GM21360 (cell line): ENCODE data around the gene GBE1.

ENCODE experiments used
- ATAC-seq: cut with Tn5 transposase; IDR thresholded peaks from one replicate; pipeline ENCODE4 v1.9.1; 2021; ENCODE audit warnings: mild to moderate bottlenecking, moderate library complexity; ENCODE audit not compliant: unreplicated experiment

The GBE1 gene

DNA sequence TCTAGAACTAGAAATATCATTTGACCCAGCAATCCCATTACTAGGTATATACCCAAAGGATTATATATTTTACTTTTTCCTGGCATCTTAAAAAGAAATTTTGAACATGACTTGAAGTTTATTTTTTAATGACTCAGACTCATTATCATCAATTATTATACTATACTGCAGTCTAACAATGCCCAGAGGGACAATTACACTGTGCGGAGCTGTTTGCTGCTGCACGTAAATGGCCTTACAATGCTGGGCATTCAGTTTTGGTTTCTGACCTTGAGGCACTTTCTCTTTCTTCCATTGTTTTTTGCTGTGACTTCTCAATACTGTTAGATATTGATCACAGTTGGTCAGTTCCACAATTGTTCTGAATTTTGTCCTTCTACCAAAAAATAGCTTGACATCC is 128.8 kb downstream of the GBE1 start:
- ATAC-seq: no peak

DNA sequence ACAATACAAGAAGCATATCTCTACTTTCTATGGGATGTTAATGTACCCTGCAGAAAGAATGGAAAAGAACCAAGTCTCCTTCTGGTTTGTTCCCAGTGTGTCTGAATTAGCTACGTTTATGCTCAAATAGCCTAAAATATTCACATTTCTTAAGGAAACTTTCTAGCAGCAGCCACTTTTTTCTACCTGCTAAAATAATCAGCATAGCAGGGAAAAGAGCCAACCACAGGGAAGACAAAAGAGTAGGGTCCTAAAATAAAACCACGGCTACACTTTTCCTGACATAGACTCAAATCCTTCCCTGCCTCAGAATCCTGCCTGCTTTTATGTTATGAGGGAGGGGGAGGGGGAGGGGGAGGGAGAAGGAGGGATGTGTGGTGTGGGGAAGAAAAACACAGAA is 136.7 kb downstream of the GBE1 start:
- ATAC-seq: no peak

DNA sequence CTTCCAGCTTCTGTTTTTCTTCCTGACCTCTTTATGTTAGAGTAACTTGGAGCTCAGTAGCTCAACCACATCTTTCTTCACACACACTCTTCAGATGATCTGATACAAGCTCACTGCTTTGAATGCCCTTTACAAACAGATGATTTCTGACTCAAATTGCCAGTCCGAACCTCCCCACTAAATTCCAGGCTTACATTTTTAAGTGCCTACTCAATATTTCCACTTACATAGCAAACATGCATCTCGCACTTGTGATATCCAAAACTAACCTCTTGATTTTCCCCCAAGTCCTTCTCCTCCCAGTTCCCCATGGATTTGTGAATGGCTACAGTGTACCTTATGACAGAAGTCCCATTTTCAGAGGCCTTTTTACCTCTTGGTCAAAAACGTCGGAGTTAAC is 139.1 kb downstream of the GBE1 start:
- ATAC-seq: no peak

DNA sequence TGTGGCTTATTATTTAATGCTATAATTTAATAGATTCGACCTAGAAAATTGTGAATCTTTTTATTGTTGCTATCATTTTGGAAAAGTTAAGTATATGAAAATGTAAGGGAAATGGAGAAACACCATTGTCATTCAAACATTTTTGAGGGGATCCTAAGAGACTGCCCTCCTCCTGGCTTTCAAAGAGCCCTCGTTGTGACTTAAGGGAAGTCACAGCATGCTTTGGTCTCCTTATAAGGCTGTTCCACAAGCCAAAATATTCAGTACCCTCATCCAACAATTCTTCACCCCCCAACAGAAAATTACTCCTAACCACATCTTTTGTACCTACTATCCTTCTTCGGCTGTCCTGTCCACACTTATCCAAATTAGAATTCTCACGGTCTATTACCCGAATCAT is 140.2 kb downstream of the GBE1 start:
- no peak for ATAC-seq

DNA sequence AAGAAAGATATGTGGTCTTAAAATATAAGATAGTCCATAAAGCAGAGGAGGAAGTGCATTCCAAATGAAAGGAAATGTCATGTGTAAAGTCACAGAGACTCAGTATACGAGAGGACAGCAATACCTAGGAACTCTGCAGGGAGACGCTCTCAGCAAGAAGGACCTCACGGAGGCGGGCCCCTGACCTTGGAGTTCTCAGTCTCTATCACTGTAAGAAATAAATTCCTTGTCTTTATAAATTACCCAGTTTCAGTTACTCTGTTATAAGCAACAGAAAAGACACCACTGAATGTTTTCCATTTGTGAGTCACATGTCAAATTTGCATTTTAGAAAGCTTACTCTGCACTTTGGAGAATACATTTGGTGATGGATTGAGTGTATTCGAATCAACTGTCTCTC is 140.6 kb downstream of the GBE1 start:
- no peak for ATAC-seq

DNA sequence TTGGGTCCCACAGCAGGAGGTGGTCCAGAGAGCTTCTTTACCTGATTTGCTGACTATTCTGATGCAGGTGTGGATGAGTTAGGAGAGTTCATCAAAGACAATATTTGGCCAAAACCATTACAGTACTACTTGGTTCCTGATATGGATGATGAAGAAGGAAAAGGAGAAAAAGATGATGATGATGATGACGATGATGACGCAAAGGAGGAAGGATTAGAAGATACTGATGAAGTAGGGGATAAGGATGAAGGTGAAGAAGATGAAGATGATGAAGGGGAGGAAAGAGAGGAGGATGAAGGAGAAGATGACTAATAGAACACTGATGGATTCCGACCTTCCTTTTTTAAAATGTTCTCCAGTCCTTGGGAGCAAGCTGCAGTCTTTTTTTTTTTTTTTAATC is 148.7 kb downstream of the GBE1 start:
- no peak for ATAC-seq

DNA sequence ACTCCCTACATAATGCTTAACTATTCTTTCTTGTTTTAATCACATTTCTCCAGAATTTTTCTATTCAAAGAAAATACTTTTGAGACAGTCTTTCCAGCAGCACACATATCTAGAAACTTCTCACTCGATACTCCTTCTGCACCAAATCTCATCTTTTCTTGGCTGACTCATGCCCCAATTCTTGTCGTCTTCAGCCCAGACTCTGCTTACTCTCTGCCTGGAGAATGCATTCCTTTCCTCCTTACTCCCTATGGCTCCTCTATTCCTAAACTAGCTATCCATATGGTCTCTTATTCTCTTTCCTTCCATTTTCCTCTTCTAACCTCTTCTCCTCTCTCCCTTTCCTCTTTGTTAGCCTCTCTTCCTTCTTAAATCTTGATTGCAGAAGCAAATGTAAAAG is 158.7 kb downstream of the GBE1 start:
- ATAC-seq: no peak

DNA sequence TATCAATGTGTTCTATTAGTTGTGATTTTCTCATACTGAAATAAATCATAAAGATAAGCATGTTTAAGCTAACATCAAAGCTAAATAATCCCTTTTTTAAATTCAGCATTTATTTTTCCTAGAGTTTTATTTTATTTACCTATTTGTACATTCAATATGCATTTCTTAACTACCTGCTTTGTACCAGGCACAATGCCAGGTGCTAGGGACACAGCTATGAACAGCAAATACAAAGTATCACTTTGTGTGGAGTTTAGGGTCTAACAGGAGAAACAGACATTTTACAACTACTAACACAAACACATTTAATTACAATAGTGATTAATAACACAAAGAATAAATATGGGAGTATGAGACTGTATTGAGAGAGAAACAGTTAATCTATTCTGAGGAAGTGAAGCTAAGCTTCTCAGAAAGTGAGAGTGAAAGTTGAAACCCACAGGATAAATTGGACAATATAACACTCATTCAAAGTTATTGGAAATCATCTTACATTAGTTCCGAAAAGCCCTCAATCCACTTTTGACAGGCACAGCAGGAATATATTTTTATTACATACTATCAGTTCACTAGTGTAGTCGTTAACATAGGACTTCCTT is 159.6 kb downstream of the GBE1 start:
- no peak for ATAC-seq

DNA sequence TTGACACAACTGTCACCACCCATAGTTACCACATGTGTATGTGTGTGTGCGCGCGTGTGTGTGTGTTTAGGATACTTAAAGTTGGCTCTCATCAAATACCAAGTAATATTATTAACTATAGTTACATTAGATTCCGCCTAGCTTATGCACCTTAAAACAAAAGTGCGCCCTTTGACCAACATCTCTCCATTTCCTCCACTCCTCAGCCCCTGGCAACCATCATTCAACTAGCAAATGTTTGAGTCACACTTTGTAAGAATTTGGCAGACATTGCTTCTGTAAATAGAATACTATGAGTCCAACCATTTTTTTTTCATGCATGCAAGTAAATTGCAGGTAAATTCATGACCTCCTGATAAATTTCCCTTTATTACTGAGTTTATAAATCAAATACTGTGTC is 169.3 kb downstream of the GBE1 start:
- ATAC-seq: no peak

DNA sequence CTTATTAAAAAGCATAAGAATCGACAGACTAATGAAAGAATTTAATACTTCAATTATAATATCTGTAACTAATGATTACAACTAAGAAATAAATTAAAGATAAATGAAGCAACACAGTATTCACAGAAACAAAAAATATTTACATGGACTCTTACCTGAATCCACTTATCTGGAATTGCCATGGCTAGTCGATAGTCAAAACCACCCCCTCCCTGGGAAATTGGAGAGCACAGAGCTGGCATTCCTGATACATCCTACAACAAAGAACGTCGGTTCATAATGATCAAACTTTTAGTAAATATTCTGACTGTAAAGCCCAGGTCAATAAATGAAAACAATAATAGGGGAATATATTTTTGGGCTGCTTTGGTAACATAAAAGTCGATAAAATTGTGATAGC is 175.5 kb downstream of the GBE1 start:
- ATAC-seq: no peak

DNA sequence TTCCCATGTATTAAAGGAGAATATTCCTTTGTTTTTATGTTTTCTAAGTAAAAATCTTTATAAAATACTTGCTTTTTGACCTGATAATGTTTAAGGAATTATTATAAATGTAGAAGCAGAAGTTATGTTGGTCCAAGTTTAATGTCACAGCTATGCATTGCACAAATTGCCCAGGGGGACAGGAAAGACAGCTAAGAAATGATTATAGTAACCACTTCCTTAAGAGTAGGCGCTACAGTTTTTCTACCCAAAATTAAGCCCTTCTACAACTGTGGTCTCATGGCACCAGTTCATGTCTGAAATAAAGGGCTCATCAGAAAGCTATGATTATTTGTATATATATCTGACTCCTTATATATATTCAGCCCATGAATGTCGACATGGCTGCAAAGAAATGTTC is 176.4 kb downstream of the GBE1 start:
- ATAC-seq: no peak

DNA sequence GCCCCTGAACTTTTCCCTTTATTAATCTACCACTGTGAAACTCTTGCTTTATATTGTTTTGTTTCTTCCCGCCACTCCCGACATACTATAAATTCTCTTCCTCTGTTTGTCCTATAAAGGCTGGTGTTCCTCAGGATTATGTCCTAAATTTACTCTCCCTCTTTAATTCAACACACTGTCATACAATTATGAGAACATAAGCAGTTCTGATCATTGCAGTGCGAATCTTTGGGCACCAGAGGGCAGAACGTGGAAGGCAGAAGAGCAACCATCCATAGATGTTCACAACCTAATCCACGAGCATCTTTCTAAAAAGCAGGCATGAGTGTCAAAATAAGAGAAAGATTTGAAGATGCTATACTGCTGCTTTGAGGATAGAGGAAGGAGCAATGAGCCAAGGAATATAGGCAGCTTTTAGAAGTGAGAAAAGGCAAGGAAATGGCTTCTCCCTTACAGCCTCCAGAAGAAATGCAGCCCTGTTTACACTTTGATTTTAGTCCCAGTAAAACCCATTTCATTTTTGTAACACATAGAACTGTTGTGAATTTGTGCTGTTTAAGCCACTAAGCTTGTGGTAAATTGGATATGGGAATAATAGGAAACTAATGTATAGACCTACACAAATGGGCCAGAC is 179.4 kb downstream of the GBE1 start:
- ATAC-seq: peak; percentile 84

DNA sequence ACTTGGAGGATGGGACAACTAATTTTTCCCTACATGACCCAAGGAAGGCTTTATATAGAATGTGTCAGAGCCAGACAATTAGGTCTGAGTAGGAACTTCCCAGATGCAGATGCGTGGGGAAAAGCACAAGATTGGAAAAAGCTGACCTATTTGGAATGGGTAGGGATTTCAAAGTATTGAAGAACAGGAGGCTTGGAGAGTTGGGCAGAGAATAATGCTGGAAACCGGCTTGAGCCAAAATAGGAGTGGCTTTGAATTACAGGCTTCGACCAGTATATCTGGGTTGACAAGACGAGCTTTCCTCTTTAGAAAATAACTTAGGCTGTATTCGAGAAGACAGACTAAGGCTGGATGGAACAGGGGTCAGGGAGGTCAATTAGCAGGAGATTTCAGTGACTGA is 181.1 kb downstream of the GBE1 start:
- no peak for ATAC-seq

DNA sequence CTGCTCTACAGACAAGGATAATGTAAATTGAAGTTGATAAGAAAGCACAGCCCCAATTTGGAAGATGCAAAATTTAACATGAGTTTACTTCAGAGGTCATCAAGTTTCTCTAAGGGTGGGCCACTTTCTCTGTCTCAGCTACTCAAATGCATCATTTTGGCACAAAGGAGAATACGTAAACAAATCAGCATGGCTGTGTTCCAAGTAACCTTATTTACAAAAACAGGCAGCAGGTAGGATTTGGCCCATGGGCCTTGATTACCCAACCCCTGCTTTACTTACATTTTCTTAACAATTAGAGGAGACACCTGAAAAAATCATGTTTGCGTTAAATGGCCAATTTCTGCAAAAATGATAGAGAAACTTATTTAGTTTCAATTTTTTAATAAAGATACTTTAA is 181.7 kb downstream of the GBE1 start:
- no peak for ATAC-seq

DNA sequence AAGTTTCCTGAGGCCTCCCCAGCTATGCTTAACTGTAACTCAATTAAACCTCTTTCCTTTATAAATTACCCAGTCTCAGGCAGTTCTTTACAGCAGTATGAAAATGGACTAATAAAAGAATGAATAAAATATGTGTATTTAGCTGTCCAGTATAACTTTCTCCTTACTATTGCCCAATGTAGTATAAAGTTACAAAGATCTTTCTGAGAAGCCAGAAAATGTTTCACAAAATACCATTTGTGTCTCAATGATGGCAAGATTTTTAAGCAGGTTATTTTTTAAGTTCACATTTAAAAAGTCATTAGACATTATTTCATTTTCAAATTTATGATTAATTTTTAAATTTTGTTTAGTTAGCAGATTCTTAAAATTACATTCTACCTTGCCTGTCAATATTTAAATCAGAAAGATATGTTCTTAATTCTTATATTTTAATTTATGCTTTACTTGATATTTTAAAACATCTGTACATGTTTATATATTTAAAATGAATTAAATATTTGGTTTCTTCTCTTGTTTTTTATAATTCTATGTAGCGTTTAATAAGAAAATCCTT is 189.2 kb downstream of the GBE1 start:
- no peak for ATAC-seq

DNA sequence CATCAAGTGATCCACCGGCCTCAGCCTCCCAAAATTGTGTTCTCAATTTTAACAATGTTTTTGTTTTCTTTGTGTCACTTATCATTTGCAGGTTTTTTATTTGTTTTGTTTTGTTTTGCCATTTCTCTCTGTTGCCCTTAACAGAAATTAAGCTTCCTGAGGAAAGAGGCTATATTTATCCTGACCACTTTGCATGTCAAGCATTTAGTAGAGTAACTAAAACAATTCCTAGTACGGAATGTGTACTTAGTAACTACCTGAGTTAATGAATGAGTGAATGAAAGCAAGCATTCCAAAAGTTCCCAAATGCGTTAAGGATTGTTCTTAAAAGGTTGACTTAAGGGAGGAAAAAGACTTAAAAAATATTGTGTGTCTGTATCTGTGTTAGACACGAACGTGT is 193.1 kb downstream of the GBE1 start:
- no peak for ATAC-seq

DNA sequence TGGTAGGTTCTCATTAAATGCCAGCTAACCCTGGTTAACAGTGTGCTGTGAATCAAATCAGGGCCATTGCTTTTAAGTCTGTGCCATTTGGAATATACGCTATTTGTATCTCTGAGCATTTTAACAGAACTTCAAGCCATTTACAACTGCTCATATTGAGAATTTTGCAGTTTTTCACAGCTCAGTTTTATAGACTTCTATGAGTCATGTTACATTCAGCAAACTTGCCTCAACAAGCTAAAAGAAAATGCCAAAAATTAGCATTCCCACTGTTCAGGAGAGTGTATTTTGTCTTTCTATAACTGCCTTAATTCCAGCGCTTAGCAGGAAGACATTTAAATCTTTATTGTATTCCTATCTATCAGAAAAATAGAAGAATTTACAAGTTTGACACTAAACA is 196.4 kb downstream of the GBE1 start:
- ATAC-seq: no peak

DNA sequence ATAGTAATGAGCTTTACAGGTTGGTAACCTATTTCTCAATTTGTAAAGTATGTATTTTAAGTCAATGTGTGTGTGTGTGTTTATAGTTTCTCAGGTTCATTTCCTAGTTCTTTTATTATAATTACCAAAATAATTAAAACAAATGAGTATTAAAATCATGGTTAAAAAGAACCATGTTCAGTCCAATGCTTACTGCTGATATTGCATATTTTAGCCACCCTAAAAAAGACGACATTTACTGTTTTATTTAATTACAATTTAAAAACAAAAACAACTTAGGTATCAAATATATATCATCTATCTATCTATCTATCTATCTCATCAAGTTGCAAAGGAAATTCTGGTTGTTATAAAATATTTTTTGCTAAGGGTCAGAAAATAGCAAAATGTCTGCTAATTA is 203.3 kb downstream of the GBE1 start:
- ATAC-seq: no peak

DNA sequence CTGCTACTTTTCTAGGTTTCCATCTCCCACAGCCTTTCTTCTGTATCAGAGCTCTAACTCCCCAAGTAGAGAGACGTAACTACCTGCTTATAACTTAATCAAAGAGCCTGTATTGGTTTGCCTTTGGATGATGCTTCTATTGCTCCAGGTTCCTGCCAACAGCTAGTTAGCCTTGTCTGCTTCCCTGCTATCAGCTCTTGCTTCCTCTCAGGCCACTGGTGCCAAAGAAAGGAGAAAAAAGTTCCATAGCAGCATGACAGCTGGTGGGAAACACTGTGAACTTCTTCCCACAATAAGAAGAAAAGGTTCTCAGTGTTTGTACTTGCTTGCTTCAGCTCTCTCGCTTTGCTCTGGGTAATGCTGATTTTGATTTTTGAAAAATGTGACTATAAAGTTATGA is 206.6 kb downstream of the GBE1 start:
- ATAC-seq: no peak

DNA sequence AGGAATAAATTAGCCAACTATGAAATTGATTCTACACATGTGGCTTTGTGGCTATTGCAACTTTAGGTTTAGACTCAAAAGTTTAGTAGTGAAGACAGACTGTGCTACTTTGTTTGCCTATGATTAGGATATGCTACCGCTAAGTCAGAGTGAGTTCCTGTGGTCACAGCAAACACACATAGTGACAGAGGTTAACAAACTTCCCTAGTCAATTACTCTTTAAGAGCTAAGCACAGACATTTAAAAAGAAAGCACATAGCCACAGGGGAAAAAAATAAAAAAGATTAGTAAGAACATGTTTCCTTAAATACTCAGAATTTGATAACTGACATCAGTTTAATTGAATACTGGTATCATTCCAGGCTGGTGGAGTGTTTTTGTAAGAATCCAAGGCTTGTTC is 207.1 kb downstream of the GBE1 start:
- no peak for ATAC-seq

DNA sequence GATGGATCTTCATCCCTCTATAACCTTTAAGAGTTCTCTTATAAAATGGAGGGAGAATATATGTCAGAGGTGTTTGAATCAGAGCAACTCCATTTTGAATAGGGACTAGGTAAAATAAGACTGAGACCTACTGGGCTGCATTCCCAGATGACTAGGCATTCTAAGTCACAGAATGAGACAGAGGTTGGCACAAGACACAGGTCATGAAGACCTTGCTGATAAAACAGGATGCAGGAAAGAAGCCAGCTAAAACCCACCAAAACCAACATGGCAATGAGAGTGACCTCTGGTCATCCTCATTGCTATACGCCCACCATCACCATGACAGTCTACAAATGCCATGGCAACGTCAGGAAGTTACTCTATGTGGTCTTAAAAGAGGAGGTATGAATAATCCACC is 211.0 kb downstream of the GBE1 start:
- ATAC-seq: no peak

DNA sequence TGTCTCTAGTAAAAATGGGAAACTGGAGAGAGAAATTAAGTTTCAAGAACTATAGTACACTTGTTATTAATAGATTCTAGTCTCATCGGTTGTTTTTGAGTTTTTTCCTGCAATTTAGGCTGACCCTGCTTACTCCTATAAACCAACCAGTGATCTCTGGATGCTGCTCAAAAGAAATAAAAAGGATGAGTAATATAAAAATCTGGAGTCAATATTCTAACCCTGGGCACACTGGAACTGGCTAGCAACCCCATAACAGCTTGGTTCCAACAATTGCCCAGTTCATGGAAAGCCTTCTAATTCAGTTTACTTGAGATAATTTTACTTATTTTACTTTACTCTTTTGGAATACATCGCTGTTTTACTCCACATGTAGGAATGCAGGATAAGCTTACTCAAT is 211.6 kb downstream of the GBE1 start:
- no peak for ATAC-seq

DNA sequence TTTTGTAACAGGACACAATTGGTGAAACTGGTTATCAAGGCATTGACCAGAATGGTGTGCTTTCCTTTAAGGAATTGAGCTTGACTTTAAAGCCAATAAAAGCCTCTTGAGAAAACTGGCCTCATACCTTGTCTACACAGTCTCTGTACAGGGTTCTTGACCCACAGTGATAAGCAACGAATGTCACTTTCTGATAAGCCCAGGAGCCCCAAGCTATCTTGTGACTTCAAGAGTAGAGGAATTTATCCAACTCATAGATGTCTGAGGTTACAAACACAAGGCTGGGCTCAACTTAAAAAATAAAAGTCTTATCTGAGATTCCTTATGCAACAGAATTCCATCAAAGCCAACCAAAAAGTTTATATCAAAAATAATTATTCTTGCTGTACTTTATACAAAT is 212.1 kb downstream of the GBE1 start:
- no peak for ATAC-seq
